ENCODE data around the gene ATP5ME.

ATP5ME gene

DNA sequence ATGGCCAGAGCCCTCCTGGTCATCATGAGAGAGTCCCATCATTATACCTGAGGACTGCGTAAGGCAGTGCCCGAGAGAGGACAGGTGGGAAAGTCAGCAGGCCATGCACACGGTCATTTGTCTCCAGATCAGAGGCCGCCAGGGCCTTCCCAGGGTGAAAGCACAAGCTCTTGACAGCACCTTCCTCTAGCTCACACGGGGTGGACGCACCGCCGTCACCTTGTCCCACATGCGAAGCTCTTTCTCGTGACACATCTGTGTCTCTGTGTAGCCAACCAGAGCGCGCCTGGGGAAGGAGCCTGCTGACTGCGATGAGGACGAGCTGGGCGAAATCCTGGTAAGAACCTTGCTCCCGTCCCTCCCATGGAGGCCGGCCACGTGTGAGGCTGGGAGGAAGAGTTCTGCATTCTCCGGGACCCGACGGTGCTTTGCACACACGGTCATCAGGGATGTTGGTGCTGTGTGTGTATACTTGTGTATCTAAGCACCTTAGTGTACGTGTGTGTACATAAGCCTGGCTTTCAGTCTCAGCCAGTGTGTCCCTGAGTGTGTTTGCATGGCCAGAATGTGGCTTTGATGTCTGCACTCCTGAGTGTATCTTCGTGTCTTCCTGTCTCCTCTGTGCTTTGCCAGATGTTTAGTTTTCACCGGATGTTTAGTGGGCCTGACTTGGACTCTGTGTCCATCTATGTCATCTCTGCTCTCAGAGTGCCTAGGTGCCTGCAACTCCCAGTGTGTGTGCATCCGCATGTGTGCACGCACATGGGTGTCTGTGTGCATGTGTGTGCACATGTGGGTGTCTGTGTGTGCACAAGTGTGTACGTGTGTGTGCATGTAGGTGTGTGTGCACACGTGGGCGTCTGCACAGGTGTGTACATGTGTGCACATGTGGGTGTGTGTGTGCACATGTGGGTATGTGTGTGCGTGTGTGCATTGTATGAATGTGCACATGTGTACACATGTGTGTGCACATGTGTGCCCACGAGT is 15.1 kb downstream of the ATP5ME start:
- no peaks in the 10 kb centered on the region for H3K9me2 ChIP-seq (ENCODE audit: low read depth, low read length)
- no peaks in the 10 kb centered on the region for H3K9me3 ChIP-seq (ENCODE audit: low read length)
- TF ChIP-seq, protein P1, sequence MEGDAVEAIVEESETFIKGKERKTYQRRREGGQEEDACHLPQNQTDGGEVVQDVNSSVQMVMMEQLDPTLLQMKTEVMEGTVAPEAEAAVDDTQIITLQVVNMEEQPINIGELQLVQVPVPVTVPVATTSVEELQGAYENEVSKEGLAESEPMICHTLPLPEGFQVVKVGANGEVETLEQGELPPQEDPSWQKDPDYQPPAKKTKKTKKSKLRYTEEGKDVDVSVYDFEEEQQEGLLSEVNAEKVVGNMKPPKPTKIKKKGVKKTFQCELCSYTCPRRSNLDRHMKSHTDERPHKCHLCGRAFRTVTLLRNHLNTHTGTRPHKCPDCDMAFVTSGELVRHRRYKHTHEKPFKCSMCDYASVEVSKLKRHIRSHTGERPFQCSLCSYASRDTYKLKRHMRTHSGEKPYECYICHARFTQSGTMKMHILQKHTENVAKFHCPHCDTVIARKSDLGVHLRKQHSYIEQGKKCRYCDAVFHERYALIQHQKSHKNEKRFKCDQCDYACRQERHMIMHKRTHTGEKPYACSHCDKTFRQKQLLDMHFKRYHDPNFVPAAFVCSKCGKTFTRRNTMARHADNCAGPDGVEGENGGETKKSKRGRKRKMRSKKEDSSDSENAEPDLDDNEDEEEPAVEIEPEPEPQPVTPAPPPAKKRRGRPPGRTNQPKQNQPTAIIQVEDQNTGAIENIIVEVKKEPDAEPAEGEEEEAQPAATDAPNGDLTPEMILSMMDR (IDR thresholded peaks at IDR 0.05; ENCODE audit: low read length) = no peak
- TF ChIP-seq EZH2 (IDR thresholded peaks at IDR 0.05; ENCODE audit: borderline replicate concordance, low read length) = no peak
- H3K27me3 ChIP-seq (ENCODE audit: insufficient read depth, low read length) = no peaks in the 10 kb centered on the region
- H3K27ac ChIP-seq (ENCODE audit: low read depth, low read length, poor library complexity, severe bottlenecking) = no peak overlapping the region
- no peaks in the 10 kb centered on the region for H3F3A ChIP-seq (ENCODE audit: insufficient read depth, low read length)
- H3K36me3 ChIP-seq (ENCODE audit: insufficient read depth, low read length) = no peaks in the 10 kb centered on the region
- no peak overlapping the region for H3K9ac ChIP-seq (ENCODE audit: low read length)
- no peak overlapping the region for H3K4me2 ChIP-seq (ENCODE audit: low read length)
- no peak overlapping the region for H3K4me3 ChIP-seq (ENCODE audit: low read depth, low read length, poor library complexity, severe bottlenecking)
- H2AFZ ChIP-seq (ENCODE audit: low read length) = no peak overlapping the region
- no peaks in the 10 kb centered on the region for H3K79me2 ChIP-seq (ENCODE audit: insufficient read depth, low read length)
- H4K20me1 ChIP-seq (ENCODE audit: insufficient read depth, low read length) = no peaks in the 10 kb centered on the region
- H3K4me1 ChIP-seq (ENCODE audit: insufficient read depth, low read length, severe bottlenecking) = peaks cover 6% of the 10 kb centered on the region

DNA sequence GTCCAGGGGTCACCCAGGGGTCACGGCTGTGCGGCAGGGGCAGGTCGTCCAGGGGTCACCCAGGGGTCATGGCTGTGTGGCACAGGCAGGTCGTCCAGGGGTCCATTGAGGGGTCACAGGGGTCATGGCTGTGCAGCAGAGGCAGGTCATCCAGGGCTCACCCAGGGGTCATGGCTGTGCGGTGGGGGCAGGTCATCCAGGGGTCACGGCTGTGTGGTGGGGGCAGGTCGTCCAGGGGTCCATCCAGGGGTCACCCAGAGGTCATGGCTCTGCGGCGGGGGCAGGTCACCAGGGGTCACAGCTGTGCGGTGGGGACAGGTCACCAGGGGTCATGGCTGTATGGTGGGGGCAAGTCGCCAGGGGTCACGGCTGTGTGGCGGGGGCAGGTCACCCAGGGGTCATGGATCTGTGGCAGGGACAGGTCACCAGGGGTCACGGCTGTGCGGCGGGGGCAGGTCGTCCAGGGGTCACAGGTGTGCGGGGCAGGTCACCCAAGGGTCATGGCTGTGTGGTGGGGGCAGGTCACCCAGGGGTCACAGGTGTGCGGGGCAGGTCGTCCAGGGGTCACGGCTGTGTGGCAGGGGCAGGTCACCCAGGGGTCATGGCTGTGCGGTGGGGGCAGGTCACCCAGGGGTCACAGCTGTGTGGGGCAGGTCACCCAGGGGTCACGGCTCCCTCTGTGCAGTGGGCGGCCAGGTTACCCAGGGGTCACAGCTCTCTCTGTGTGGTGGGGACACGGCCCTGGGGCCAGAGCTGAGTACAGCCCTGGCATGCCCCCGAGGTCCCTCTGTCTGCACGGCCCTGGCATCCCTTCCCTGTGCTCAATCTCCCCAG is 16.0 kb downstream of the ATP5ME start:
- Histone ChIP-seq H3K9ac (ENCODE audit: low read length) (no peak overlapping the region), H3K4me2 (ENCODE audit: low read length) (no peak overlapping the region)

DNA sequence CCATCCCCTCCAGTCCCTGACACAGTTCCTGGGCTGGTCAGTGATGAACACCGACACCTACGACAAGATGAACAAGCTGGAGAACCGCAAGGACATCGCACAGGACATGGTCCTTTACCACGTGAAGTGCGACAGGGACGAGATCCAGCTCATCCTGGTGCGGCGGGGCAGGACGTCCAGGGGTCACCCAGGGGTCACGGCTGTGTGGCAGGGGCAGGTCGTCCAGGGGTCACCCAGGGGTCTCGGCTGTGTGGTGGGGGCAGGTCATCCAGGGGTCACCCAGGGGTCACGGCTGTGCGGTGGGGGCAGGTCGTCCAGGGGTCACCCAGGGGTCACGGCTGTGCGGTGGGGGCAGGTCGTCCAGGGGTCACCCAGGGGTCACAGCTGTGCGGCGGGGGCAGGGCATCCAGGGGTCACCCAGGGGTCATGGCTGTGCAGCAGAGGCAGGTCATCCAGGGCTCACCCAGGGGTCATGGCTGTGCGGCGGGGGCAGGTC is 16.7 kb downstream of the ATP5ME start:
- H3K27ac ChIP-seq (ENCODE audit: low read depth, low read length, poor library complexity, severe bottlenecking) = no peak overlapping the region
- H3K36me3 ChIP-seq (ENCODE audit: insufficient read depth, low read length) = no peaks in the 10 kb centered on the region
- H3K27me3 ChIP-seq (ENCODE audit: insufficient read depth, low read length) = no peaks in the 10 kb centered on the region
- no peaks in the 10 kb centered on the region for H3K9me3 ChIP-seq (ENCODE audit: low read length)
- H3K9me2 ChIP-seq (ENCODE audit: low read depth, low read length) = no peaks in the 10 kb centered on the region
- H3K4me2 ChIP-seq (ENCODE audit: low read length) = no peak overlapping the region
- H3K4me3 ChIP-seq (ENCODE audit: low read depth, low read length, poor library complexity, severe bottlenecking) = no peak overlapping the region
- no peaks in the 10 kb centered on the region for H3K79me2 ChIP-seq (ENCODE audit: insufficient read depth, low read length)
- H4K20me1 ChIP-seq (ENCODE audit: insufficient read depth, low read length) = no peaks in the 10 kb centered on the region
- H3K9ac ChIP-seq (ENCODE audit: low read length) = no peak overlapping the region
- H2AFZ ChIP-seq (ENCODE audit: low read length) = no peak overlapping the region
- H3K4me1 ChIP-seq (ENCODE audit: insufficient read depth, low read length, severe bottlenecking) = no peaks in the 10 kb centered on the region
- no peaks in the 10 kb centered on the region for H3F3A ChIP-seq (ENCODE audit: insufficient read depth, low read length)
- no peak for TF ChIP-seq EZH2 (IDR thresholded peaks at IDR 0.05; ENCODE audit: borderline replicate concordance, low read length)
- TF ChIP-seq, protein P1 (IDR thresholded peaks at IDR 0.05; ENCODE audit: low read length) = no peak

More for the DNA sequence above, 16.0 kb downstream of the ATP5ME start:
- H3K9me2 ChIP-seq (ENCODE audit: low read depth, low read length) = no peaks in the 10 kb centered on the region
- H4K20me1 ChIP-seq (ENCODE audit: insufficient read depth, low read length) = no peaks in the 10 kb centered on the region
- no peak overlapping the region for H3K27ac ChIP-seq (ENCODE audit: low read depth, low read length, poor library complexity, severe bottlenecking)
- no peaks in the 10 kb centered on the region for H3K36me3 ChIP-seq (ENCODE audit: insufficient read depth, low read length)
- peaks cover 2% of the 10 kb centered on the region for H3K4me1 ChIP-seq (ENCODE audit: insufficient read depth, low read length, severe bottlenecking)
- H3K27me3 ChIP-seq (ENCODE audit: insufficient read depth, low read length) = no peaks in the 10 kb centered on the region
- H3K9me3 ChIP-seq (ENCODE audit: low read length) = no peaks in the 10 kb centered on the region
- no peak overlapping the region for H2AFZ ChIP-seq (ENCODE audit: low read length)
- H3K4me3 ChIP-seq (ENCODE audit: low read depth, low read length, poor library complexity, severe bottlenecking) = no peak overlapping the region
- H3K79me2 ChIP-seq (ENCODE audit: insufficient read depth, low read length) = no peaks in the 10 kb centered on the region
- no peak for TF ChIP-seq EZH2 (IDR thresholded peaks at IDR 0.05; ENCODE audit: borderline replicate concordance, low read length)
- TF ChIP-seq, protein P1 (IDR thresholded peaks at IDR 0.05; ENCODE audit: low read length) = no peak
- no peaks in the 10 kb centered on the region for H3F3A ChIP-seq (ENCODE audit: insufficient read depth, low read length)

Measured in OCI-LY1 (cell line).